Muscle layer of colon (tissue), 2 donors: ENCODE measurements around the gene ACADM.
"Not testable (repeated sequence)": the region's sequence is repeated elsewhere in the genome, so short reads cannot be mapped to it uniquely, and the experiment has no call there.

Experiments used
- H3K27ac ChIP-seq: one replicate; pipeline ENCODE4 v1.7.0; 2013; ENCODE audit warnings: low read depth, mild to moderate bottlenecking, low read length, moderate library complexity
- H3K27me3 ChIP-seq, 2 donors: one replicate each; pipeline ENCODE4 v1.7.0; 2013; ENCODE audit warnings: low read length in 2 of 2, mild to moderate bottlenecking in 2 of 2; ENCODE audit not compliant: insufficient read depth in 2 of 2, control insufficient read depth in 1 of 2
- H3K36me3 ChIP-seq: one replicate; pipeline ENCODE4 v1.7.0; 2013; ENCODE audit warnings: mild to moderate bottlenecking, low read length; ENCODE audit not compliant: insufficient read depth
- H3K4me1 ChIP-seq: one replicate; pipeline ENCODE4 v1.7.0; 2013; ENCODE audit warnings: mild to moderate bottlenecking, low read length; ENCODE audit not compliant: insufficient read depth
- H3K4me3 ChIP-seq, 2 donors: one replicate each; pipeline ENCODE4 v1.7.0; 2013; ENCODE audit warnings: low read length in 2 of 2, low read depth in 1 of 2, mild to moderate bottlenecking in 1 of 2, moderate library complexity in 1 of 2
- H3K9ac ChIP-seq: one replicate; pipeline ENCODE4 v1.7.0; 2013; ENCODE audit warnings: low read length
- H3K9me3 ChIP-seq: one replicate; pipeline ENCODE4 v1.7.0; 2013; ENCODE audit warnings: mild to moderate bottlenecking, low read length
- donor health status: abdominal sarcoma.
- donor health status: Adenocarcinoma of cecum.

ACADM gene

GRCh38 chr1:75780183-75780582, 55.7 kb downstream of the ACADM start:
- not testable (repeated sequence) for H3K4me3 ChIP-seq, H3K9me3 ChIP-seq, H3K4me1 ChIP-seq, H3K27ac ChIP-seq, H3K36me3 ChIP-seq, H3K27me3 ChIP-seq, H3K9ac ChIP-seq

GRCh38 chr1:75783920-75784319, 59.4 kb downstream of the ACADM start:
- H3K27me3 ChIP-seq, H3K9me3 ChIP-seq, H3K27ac ChIP-seq, H3K4me3 ChIP-seq, H3K9ac ChIP-seq, H3K36me3 ChIP-seq: not testable (repeated sequence)
- H3K4me1 ChIP-seq, result peaks cover 23% of the 10 kb centered on the region

GRCh38 chr1:75785320-75785982, 60.9 kb downstream of the ACADM start:
- H3K4me1 ChIP-seq, result peaks cover 35% of the 10 kb centered on the region
- H3K27ac ChIP-seq, result peak overlapping the region; percentile 88
- no peaks in the 10 kb centered on the region for H3K27me3 ChIP-seq
- H3K9me3 ChIP-seq, result no peaks in the 10 kb centered on the region
- H3K9ac ChIP-seq, result peak overlapping the region; percentile 75
- H3K4me3 ChIP-seq, result peak overlapping the region; percentile 73 to 82
- peaks cover 15% of the 10 kb centered on the region for H3K36me3 ChIP-seq

GRCh38 chr1:75785983-75786853, 61.7 kb downstream of the ACADM start, which contains the start of gene RABGGTB:
Gene RABGGTB (plus strand): TSS chr1:75786256. CDS start chr1:75786272, 16 bp downstream.
- peak within 1 kb of the TSS; percentile 76 for H3K9ac ChIP-seq
- H3K4me1 ChIP-seq, result peaks cover 39% of the 10 kb centered on the region
- peak within 1 kb of the TSS; percentile 88 for H3K27ac ChIP-seq
- H3K4me3 ChIP-seq, result peak within 1 kb of the TSS; percentile 73 to 82
- no peaks in the 10 kb centered on the region for H3K27me3 ChIP-seq
- peaks cover 23% of the 10 kb centered on the region for H3K36me3 ChIP-seq
- H3K9me3 ChIP-seq, result no peaks in the 10 kb centered on the region

GRCh38 chr1:75786901-75787493, 62.5 kb downstream of the ACADM start:
- peaks cover 31% of the 10 kb centered on the region for H3K36me3 ChIP-seq
- H3K4me1 ChIP-seq, result peaks cover 39% of the 10 kb centered on the region
- peak overlapping the region; percentile 76 for H3K9ac ChIP-seq
- H3K27ac ChIP-seq, result peak overlapping the region; percentile 88
- H3K4me3 ChIP-seq, result peak overlapping the region; percentile 73 to 82
- no peaks in the 10 kb centered on the region for H3K9me3 ChIP-seq
- no peaks in the 10 kb centered on the region for H3K27me3 ChIP-seq

GRCh38 chr1:75787524-75787923, 63.0 kb downstream of the ACADM start:
- Histone ChIP-seq H3K27ac (no peak overlapping the region), H3K4me3 (peak overlapping the region; percentile 73 to 82), H3K4me1 (peaks cover 39% of the 10 kb centered on the region), H3K9me3 (no peaks in the 10 kb centered on the region), H3K9ac (peak overlapping the region; percentile 76), H3K27me3 (no peaks in the 10 kb centered on the region), H3K36me3 (peaks cover 36% of the 10 kb centered on the region)

GRCh38 chr1:75789988-75790387, 65.5 kb downstream of the ACADM start:
- Histone ChIP-seq H3K36me3 (peaks cover 53% of the 10 kb centered on the region), H3K4me1 (peaks cover 39% of the 10 kb centered on the region), H3K9ac (no peak overlapping the region), H3K27me3 (no peaks in the 10 kb centered on the region), H3K4me3 (no peak overlapping the region), H3K27ac (no peak overlapping the region), H3K9me3 (no peaks in the 10 kb centered on the region)

- Histone ChIP-seq H3K36me3 (peaks cover 64% of the 10 kb centered on the region), H3K4me3 (no peak overlapping the region), H3K9ac (no peak overlapping the region), H3K27ac (no peak overlapping the region), H3K9me3 (no peaks in the 10 kb centered on the region), H3K27me3 (no peaks in the 10 kb centered on the region), H3K4me1 (peaks cover 34% of the 10 kb centered on the region)
Measured at GRCh38 chr1:75791022-75791421, 66.5 kb downstream of the ACADM start.

- Histone ChIP-seq H3K27me3 (no peaks in the 10 kb centered on the region), H3K4me1 (peaks cover 34% of the 10 kb centered on the region), H3K9ac (no peak overlapping the region), H3K4me3 (no peak overlapping the region), H3K36me3 (peaks cover 69% of the 10 kb centered on the region), H3K27ac (no peak overlapping the region), H3K9me3 (no peaks in the 10 kb centered on the region)
Measured at GRCh38 chr1:75792091-75792490, 67.6 kb downstream of the ACADM start.

- Histone ChIP-seq H3K9me3 (no peaks in the 10 kb centered on the region), H3K4me3 (no peak overlapping the region), H3K27me3 (no peaks in the 10 kb centered on the region), H3K36me3 (peaks cover 63% of the 10 kb centered on the region), H3K4me1 (peaks cover 12% of the 10 kb centered on the region), H3K27ac (no peak overlapping the region), H3K9ac (no peak overlapping the region)
Measured at GRCh38 chr1:75794382-75794781, 69.9 kb downstream of the ACADM start.

- no peak overlapping the region for H3K9ac ChIP-seq
- H3K27ac ChIP-seq, result no peak overlapping the region
- peaks cover 51% of the 10 kb centered on the region for H3K36me3 ChIP-seq
- H3K4me3 ChIP-seq, result no peak overlapping the region
- no peaks in the 10 kb centered on the region for H3K27me3 ChIP-seq
- H3K4me1 ChIP-seq, result peaks cover 1% of the 10 kb centered on the region
- H3K9me3 ChIP-seq, result no peaks in the 10 kb centered on the region
Measured at GRCh38 chr1:75795703-75796193, 71.2 kb downstream of the ACADM start.
